Measurements from ENCODE around the gene CST8. TPM values are rescaled to one million over a fixed set of nuclear protein-coding genes. Genes with fewer than 3 reads are reported as not detected.

Gene CST8
- total and polyA plus RNA-seq, 2 of the 4 experiments (the other 2 are of a cell fraction): not detected

DNA sequence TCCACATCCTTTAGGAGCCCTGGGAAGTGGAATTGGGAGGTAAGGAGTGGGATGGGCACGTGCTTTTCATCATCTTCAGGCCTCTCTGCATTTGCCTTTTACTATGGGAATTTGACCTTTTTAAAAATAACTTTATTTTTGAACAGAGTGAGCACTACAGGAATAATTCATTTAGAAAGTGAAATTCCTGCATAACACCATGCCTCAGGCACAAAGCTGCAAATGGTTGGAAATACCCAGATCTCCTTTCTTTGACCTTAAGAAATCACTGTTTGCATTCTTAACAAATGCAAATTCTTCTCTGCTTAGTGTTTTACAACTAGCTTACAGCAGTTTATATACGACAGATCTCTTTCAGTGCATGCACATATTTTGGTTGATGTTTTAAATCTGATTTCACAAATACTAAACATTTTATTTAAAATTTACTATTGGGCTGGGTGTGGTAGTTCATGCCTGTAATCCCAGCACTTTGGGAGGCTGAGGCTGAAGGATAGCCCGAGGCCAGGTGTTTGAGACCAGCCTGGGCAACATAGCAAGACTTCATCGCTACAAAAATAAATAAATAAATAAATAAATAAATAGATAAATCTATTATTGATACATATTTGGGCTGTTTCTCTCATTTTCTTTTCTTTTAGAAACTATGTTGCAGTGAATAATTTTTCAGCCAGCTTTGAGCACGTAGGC, 24.5 kb downstream of the CST8 start:
- H2AK5ac ChIP-seq (ENCODE audit: low read depth, low read length): no peak overlapping the region
- no peak overlapping the region for H3K14ac ChIP-seq (replicated peaks; ENCODE audit: low read depth, low read length)
- H4K5ac ChIP-seq (ENCODE audit: low read depth, low read length): no peak overlapping the region
- H3K27me3 ChIP-seq (ENCODE audit: control insufficient read depth, insufficient read depth, low read length): no peaks in the 10 kb centered on the region; the same call in 1 of the 2 replicates
- POLR2A ChIA-PET (ENCODE audit: unreplicated experiment): interaction anchor here (0.5 to 0.6 kb wide), 2 partner anchors 10 to 11 kb away, joined by 3 read pairs; no protein-coding TSS in a partner anchor
- H3K9me3 ChIP-seq (ENCODE audit: control insufficient read depth, insufficient read depth, low read length): no peaks in the 10 kb centered on the region; the same call in 1 of the 2 replicates
- dilution Hi-C loops (cut with HindIII; ENCODE audit: low sequenced_read_pairs, unreplicated experiment): no loop called here
- H2BK5ac ChIP-seq (ENCODE audit: low read depth, low read length, poor library complexity, severe bottlenecking): no peak overlapping the region
- H2BK15ac ChIP-seq (ENCODE audit: low read depth, low read length): no peak overlapping the region
- no peak overlapping the region for H3K4me3 ChIP-seq (ENCODE audit: insufficient read depth, low read depth, low read length)
- H3K9ac ChIP-seq (ENCODE audit: low read depth, low read length): no peak overlapping the region
- CTCF ChIA-PET: no interaction called here
- H3K9me1 ChIP-seq (ENCODE audit: insufficient read depth, low read length): no peaks in the 10 kb centered on the region
- no CpG with 5 or more reads among the region's 5 CpGs for WGBS, 2 experiments (ENCODE audit: extremely low coverage in 2 of 2, insufficient read length in 1 of 2)
- no peak overlapping the region for H2AK9ac ChIP-seq (replicated peaks; ENCODE audit: low read depth, low read length, poor library complexity)
- no peak for TF ChIP-seq RCOR1 (IDR thresholded peaks at IDR 0.05; ENCODE audit: insufficient replicate concordance, low read length)
- TF ChIP-seq, protein P1, sequence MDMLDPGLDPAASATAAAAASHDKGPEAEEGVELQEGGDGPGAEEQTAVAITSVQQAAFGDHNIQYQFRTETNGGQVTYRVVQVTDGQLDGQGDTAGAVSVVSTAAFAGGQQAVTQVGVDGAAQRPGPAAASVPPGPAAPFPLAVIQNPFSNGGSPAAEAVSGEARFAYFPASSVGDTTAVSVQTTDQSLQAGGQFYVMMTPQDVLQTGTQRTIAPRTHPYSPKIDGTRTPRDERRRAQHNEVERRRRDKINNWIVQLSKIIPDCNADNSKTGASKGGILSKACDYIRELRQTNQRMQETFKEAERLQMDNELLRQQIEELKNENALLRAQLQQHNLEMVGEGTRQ (IDR thresholded peaks at IDR 0.05; ENCODE audit: low read depth, low read length): no peak
- TF ChIP-seq NFE2L2 (IDR thresholded peaks at IDR 0.05; ENCODE audit: low read depth, low read length): no peak
- H2AFZ ChIP-seq (replicated peaks; ENCODE audit: low read length, poor library complexity): no peak overlapping the region
- no peaks in the 10 kb centered on the region for H3K79me1 ChIP-seq (ENCODE audit: low read depth in 1 of 2, low read length in 2 of 2)
- H2BK120ac ChIP-seq (ENCODE audit: low read depth, low read length): no peak overlapping the region
- ATAC-seq (ENCODE audit: low read depth): peak; percentile 92
- H3K4me2 ChIP-seq (ENCODE audit: low read depth, low read length): no peak overlapping the region
- no peak overlapping the region for H3K27ac ChIP-seq (ENCODE audit: insufficient read depth, low read length)
- H4K8ac ChIP-seq (ENCODE audit: low read depth in 2 of 2, low read length in 2 of 2): no peak overlapping the region
- H3K4me1 ChIP-seq (ENCODE audit: control insufficient read depth, insufficient read depth, low read length): no peaks in the 10 kb centered on the region
- no peaks in the 10 kb centered on the region for H3K36me3 ChIP-seq (ENCODE audit: control insufficient read depth, insufficient read depth, low read length)
- no peak overlapping the region for H3K18ac ChIP-seq (ENCODE audit: low read depth, low read length)
- in situ Hi-C loops (cut with MboI; ENCODE audit: low sequenced_read_pairs): no loop called here
- H4K20me1 ChIP-seq (ENCODE audit: insufficient read depth, low read length): no peaks in the 10 kb centered on the region
- H2BK20ac ChIP-seq (ENCODE audit: low read depth, low read length): no peak overlapping the region
- no peak overlapping the region for H4K91ac ChIP-seq (ENCODE audit: insufficient read depth, low read depth, low read length)
- no peak overlapping the region for H3K4ac ChIP-seq (ENCODE audit: low read depth, low read length)
- H3K56ac ChIP-seq (ENCODE audit: extremely low read depth, insufficient read depth, low read length): no peak overlapping the region
- BruUV-seq (replicated peaks): no TSS peak
- intact Hi-C loops (cut with micrococcal nuclease): no loop called here
- DNase-seq: peak; percentile 34
- no peak overlapping the region for H3K23ac ChIP-seq (ENCODE audit: low read depth, low read length)
